ENCODE measurements around the gene LMNB1. TPM values are rescaled to one million over a fixed set of nuclear protein-coding genes. Genes with fewer than 3 reads are reported as not detected.

Gene LMNB1
- total RNA-seq, 1 donor from 2014 or later, result 20.9 TPM

DNA sequence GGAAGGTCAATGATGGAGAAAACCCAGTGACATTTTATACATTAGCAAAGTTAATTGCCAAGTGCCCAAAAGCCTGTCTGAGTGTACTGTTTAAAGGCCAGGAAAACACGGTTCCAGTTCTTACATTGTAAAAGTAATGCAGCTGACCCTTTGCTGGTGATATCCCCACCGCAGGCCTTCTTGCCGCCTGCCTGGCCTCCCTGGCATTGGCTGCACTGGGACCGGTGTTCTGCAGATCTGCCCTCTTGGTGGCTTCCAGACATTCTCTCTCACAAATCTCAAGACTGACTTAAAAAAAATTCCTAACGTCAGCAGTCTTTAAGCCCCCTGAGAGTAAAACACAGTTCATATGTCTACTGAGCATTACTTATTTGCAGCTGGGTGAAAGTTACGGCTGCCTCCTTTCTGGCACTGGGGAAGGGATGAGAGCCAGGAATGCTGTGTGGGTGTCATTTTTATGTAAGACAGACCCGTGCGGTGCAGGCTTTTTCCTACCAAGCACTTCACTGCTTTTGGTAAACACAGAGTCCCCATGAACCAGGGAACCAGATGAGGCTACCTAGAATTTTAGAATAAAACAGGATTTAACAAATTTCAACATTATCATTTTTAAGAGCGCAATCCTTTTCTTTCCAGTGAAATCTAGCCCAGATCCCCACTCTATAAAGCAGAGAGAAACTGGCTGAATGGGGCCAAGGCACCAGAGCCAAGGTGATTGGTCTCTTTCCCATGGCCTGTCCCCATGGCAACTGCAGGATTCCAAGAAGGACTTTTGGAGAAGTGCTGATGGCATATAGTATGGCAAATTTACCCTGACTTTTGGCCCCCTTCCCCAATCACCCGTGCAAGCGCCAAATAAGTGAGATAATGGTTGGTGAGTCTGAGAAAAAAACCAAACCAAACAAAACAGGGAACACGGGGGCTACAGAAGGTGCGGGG, 80.8 kb downstream of the LMNB1 start:
- TF ChIP-seq POLR2A (IDR thresholded peaks at IDR 0.05) (no peak), POLR2AphosphoS5 (IDR thresholded peaks at IDR 0.05; ENCODE audit: insufficient read depth in 1 of 2, low read depth in 1 of 2) (no peak)
- TF ChIP-seq, protein P1, sequence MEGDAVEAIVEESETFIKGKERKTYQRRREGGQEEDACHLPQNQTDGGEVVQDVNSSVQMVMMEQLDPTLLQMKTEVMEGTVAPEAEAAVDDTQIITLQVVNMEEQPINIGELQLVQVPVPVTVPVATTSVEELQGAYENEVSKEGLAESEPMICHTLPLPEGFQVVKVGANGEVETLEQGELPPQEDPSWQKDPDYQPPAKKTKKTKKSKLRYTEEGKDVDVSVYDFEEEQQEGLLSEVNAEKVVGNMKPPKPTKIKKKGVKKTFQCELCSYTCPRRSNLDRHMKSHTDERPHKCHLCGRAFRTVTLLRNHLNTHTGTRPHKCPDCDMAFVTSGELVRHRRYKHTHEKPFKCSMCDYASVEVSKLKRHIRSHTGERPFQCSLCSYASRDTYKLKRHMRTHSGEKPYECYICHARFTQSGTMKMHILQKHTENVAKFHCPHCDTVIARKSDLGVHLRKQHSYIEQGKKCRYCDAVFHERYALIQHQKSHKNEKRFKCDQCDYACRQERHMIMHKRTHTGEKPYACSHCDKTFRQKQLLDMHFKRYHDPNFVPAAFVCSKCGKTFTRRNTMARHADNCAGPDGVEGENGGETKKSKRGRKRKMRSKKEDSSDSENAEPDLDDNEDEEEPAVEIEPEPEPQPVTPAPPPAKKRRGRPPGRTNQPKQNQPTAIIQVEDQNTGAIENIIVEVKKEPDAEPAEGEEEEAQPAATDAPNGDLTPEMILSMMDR (IDR thresholded peaks at IDR 0.05), result no peak
- Histone ChIP-seq H3K27ac (no peak overlapping the region), H3K4me3 (no peak overlapping the region), H3K36me3 (no peaks in the 10 kb centered on the region), H3K4me1 (peaks cover under 1% of the 10 kb centered on the region), H3K27me3 (no peaks in the 10 kb centered on the region), H3K9me3 (no peaks in the 10 kb centered on the region)
- no peak for DNase-seq (ENCODE audit: extremely low spot score in 2 of 2)
- intact Hi-C loops (cut with DNase I), result no loop called here

DNA sequence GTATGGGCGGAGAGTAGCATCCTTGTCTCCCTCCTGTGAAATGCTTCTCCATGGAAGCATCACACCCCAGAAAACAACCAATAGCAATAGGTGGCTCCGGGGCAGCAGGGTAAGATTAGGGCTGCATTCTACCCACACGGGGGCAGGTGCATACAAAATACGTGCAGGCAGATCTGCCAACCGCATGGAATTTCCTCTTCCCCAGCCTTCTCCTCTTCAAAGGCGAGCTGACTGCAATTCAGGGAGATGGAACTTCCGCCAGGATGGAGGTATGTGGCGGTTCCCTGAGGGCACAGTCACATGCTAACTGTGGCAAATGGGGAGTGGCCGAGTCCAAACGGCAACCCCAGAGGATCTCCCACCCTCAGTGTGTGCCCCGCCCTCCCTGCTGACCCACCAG, 81.5 kb downstream of the LMNB1 start:
- no peaks in the 10 kb centered on the region for H3K4me1 ChIP-seq
- H3K4me3 ChIP-seq, result no peak overlapping the region
- H3K36me3 ChIP-seq, result no peaks in the 10 kb centered on the region
- no peaks in the 10 kb centered on the region for H3K27me3 ChIP-seq
- intact Hi-C loops (cut with DNase I), result no loop called here
- no peak overlapping the region for H3K27ac ChIP-seq
- H3K9me3 ChIP-seq, result no peaks in the 10 kb centered on the region
- DNase-seq (ENCODE audit: extremely low spot score in 2 of 2), result no peak
- TF ChIP-seq POLR2A (IDR thresholded peaks at IDR 0.05), result no peak
- no peak for TF ChIP-seq POLR2AphosphoS5 (IDR thresholded peaks at IDR 0.05; ENCODE audit: insufficient read depth in 1 of 2, low read depth in 1 of 2)
- TF ChIP-seq, protein P1 (IDR thresholded peaks at IDR 0.05), result no peak

DNA sequence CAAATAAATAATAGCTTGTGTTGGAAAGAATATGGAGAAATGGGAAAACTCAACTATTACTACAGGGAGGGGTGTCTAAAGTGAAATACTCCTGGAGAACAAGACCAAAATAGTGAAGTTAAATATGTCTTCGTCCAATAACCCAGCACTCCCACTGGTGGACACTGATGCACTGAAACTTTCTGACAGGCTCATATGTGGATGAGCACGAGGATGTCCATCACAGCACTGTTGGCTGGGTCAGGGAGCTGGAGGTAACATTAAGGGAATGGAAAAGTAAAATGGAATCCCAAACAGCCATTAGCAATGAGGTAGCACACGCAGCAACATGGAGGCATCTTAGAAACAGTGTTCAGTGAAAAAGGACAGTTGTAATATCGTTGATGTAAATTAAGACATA, 86.5 kb downstream of the LMNB1 start:
- Histone ChIP-seq H3K36me3 (no peaks in the 10 kb centered on the region), H3K4me3 (no peak overlapping the region), H3K4me1 (no peaks in the 10 kb centered on the region), H3K9me3 (no peaks in the 10 kb centered on the region), H3K27me3 (no peaks in the 10 kb centered on the region), H3K27ac (no peak overlapping the region)
- TF ChIP-seq POLR2AphosphoS5 (IDR thresholded peaks at IDR 0.05; ENCODE audit: insufficient read depth in 1 of 2, low read depth in 1 of 2), result no peak
- TF ChIP-seq, protein P1 (IDR thresholded peaks at IDR 0.05), result no peak
- TF ChIP-seq POLR2A (IDR thresholded peaks at IDR 0.05), result no peak
- DNase-seq (ENCODE audit: extremely low spot score in 2 of 2), result no peak
- intact Hi-C loops (cut with DNase I), result no loop called here

DNA sequence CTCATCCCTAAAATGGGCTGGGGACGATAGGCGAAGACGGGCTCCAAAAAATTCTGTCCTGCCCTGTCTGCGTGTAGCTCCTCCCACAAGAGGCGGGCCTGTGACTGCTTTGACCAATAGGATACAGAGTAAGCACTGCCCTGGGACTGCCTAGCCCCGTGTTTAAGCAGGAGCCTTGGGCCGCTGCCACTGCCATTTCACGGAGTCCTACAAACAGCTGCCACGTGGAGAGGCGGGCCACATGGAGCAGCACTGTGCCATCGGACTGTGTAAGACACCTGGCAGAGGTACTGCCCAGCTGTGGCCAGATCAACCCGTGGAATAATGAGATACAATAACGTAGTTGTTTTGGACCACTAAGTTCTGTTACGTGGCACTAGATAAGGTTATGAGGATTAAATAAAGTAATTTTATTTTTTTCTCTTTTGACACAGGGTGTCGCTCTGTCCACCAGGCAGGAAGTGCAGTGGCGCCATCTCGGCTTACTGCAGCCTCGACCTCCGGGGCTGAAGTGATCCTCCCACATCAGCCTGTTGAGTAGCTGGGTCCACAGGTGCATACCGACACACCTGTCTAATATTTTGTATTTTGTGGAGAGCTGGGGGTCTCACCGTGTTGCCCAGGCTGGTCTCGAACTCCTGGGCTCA, 87.2 kb downstream of the LMNB1 start:
- TF ChIP-seq, protein P1 (IDR thresholded peaks at IDR 0.05), result no peak
- TF ChIP-seq POLR2A (IDR thresholded peaks at IDR 0.05), result no peak
- no peak for TF ChIP-seq POLR2AphosphoS5 (IDR thresholded peaks at IDR 0.05; ENCODE audit: insufficient read depth in 1 of 2, low read depth in 1 of 2)
- peaks cover 6% of the 10 kb centered on the region for H3K4me1 ChIP-seq
- H3K9me3 ChIP-seq, result no peaks in the 10 kb centered on the region
- no peaks in the 10 kb centered on the region for H3K36me3 ChIP-seq
- H3K4me3 ChIP-seq, result no peak overlapping the region
- no peak for DNase-seq (ENCODE audit: extremely low spot score in 2 of 2)
- intact Hi-C loops (cut with DNase I), result no loop called here
- no peaks in the 10 kb centered on the region for H3K27me3 ChIP-seq
- no peak overlapping the region for H3K27ac ChIP-seq

DNA sequence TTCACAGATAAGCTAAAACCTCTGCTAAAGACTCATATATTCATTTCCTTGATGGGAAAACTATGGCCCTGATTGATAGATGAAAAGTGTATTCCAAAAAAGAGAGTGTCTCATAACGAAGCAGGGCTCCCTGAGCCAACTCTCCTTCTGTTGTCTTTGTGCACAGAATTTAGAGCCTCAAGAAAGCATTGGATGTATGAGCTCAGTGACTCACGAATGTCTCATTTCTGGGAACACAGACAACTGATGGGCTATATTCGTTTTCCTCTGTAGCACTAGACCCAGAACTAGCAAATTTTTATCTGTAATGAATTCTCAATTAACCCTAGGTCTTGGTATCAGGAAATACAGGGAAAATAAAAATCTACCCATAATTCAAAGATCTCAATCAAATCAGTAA, 88.4 kb downstream of the LMNB1 start:
- Histone ChIP-seq H3K27me3 (no peaks in the 10 kb centered on the region), H3K9me3 (no peaks in the 10 kb centered on the region), H3K4me3 (no peak overlapping the region), H3K4me1 (peaks cover 9% of the 10 kb centered on the region), H3K36me3 (no peaks in the 10 kb centered on the region), H3K27ac (no peak overlapping the region)
- no peak for TF ChIP-seq POLR2A (IDR thresholded peaks at IDR 0.05)
- TF ChIP-seq, protein P1 (IDR thresholded peaks at IDR 0.05), result no peak
- TF ChIP-seq POLR2AphosphoS5 (IDR thresholded peaks at IDR 0.05; ENCODE audit: insufficient read depth in 1 of 2, low read depth in 1 of 2), result no peak
- no peak for DNase-seq (ENCODE audit: extremely low spot score in 2 of 2)
- intact Hi-C loops (cut with DNase I), result no loop called here
